Neural progenitor cell (in vitro differentiated cells): Measurements from ENCODE around the gene RIMKLB.
A peak's percentile ranks its signal among the peaks of the same experiment; 100 is the strongest.

Experiments used
- EZH2 ChIP-seq: fragments of 200-600 bp; sonication (generic); IDR thresholded peaks from 2 replicates; pipeline ENCODE4 v1.6.1; 2017; ENCODE audit warnings: antibody characterized with exemption, mild to moderate bottlenecking, moderate library complexity
- EZH2phosphoT487 ChIP-seq: fragments of 200-600 bp; sonication (generic); IDR thresholded peaks from 2 replicates; pipeline ENCODE4 v1.6.1; 2017; ENCODE audit warnings: antibody characterized with exemption
- TF ChIP-seq, protein P1 (sequence below): fragments of 200-600 bp; sonication (generic); IDR thresholded peaks from 2 replicates; pipeline ENCODE4 v1.5.1; 2017; ENCODE audit warnings: antibody characterized with exemption, mild to moderate bottlenecking

DNA sequence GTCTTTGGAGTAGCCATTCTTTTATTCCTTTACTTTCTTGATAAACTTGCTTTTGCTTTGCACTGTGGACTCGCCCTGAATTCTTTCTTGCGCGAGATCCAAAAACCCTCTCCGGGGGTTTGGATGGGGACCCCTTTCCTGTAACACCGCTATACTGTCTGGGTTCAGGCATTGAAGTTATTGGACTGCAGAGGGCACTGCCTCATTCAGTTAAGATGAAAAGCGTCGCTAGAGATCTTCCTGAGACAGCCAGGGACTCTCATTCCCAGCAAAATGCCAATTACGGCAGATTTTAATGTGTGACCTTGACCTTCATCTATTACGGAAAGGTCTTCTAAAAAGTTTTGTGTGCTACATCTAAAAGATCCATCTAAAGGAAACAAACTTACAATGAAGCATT, 17.3 kb upstream of the RIMKLB start:
- TF ChIP-seq, protein P1, sequence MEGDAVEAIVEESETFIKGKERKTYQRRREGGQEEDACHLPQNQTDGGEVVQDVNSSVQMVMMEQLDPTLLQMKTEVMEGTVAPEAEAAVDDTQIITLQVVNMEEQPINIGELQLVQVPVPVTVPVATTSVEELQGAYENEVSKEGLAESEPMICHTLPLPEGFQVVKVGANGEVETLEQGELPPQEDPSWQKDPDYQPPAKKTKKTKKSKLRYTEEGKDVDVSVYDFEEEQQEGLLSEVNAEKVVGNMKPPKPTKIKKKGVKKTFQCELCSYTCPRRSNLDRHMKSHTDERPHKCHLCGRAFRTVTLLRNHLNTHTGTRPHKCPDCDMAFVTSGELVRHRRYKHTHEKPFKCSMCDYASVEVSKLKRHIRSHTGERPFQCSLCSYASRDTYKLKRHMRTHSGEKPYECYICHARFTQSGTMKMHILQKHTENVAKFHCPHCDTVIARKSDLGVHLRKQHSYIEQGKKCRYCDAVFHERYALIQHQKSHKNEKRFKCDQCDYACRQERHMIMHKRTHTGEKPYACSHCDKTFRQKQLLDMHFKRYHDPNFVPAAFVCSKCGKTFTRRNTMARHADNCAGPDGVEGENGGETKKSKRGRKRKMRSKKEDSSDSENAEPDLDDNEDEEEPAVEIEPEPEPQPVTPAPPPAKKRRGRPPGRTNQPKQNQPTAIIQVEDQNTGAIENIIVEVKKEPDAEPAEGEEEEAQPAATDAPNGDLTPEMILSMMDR: peak; percentile 23
- no peak for TF ChIP-seq EZH2
- TF ChIP-seq EZH2phosphoT487: no peak
